ENCODE measurements around the gene KRTAP4-5.

DNA sequence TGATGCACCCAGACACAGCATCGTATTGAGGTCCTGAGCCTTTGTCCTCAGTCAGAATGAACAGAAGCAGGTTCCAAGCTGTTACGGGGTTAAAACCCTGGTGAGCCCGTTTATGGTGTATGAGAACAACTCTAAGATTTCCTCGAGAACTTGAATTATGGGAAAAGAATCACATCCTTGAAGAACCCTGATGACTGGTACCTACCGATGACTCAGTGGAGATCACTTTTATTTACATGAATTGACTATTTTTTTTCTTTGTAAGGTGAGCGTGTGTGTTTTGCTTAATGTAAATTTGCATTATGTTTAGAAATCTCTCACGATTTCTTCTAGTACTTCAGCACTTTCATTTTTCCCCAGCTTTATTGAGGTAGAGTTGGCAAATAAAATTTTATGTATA lies 14.2 kb upstream of the KRTAP4-5 start:
- no peak for TF ChIP-seq CTCF (IDR thresholded peaks at IDR 0.05)
- TF ChIP-seq POLR2A (IDR thresholded peaks at IDR 0.05) = no peak
